Activated T-helper 2 cell treated with anti-CD3 and anti-CD28 coated beads, Interferon-gamma antibody, Interleukin-2, Interleukin-4, amounts not matched to agents 10 μg/mL and 5 μg/mL and 100 μg/mL, durations not matched to agents 14 hours and 24 hours and 36 hours (primary cell): Measurements from ENCODE around the gene MIF4GD. TPM values are rescaled to one million over a fixed set of nuclear protein-coding genes. Genes with fewer than 3 reads are reported as not detected.

Experiments
- DNase-seq: peaks from one replicate; pipeline ENCODE4 v3.0.0; 2021; ENCODE audit warnings: low spot score
- H3K27ac Mint-ChIP-seq: one replicate; pipeline ENCODE4 v1.8.0; 2021; ENCODE audit warnings: mixed read lengths
- H3K27me3 Mint-ChIP-seq: one replicate; pipeline ENCODE4 v1.8.0; 2021; ENCODE audit warnings: low read depth, mixed read lengths
- H3K36me3 Mint-ChIP-seq: one replicate; pipeline ENCODE4 v1.8.0; 2021; ENCODE audit warnings: low read depth, mixed read lengths
- H3K4me1 Mint-ChIP-seq: one replicate; pipeline ENCODE4 v1.8.0; 2021; ENCODE audit warnings: low read depth, mixed read lengths
- H3K4me3 Mint-ChIP-seq: one replicate; pipeline ENCODE4 v1.8.0; 2021; ENCODE audit warnings: low read depth, mild to moderate bottlenecking, moderate library complexity, mixed read lengths
- H3K9me3 Mint-ChIP-seq: one replicate; pipeline ENCODE4 v1.8.0; 2021; ENCODE audit warnings: mixed read lengths
- intact Hi-C: fragments of 100-400 bp; cut with micrococcal nuclease; formaldehyde crosslinking; loops from one replicate; pipeline ENCODE4 v1.15.1; 2023
- total RNA-seq: library from RNA; stranded (reverse); gene quantifications from 2 replicates; pipeline ENCODE4 v1.2.3, GENCODE V29; 2022

MIF4GD gene
- total RNA-seq, 1 donor from 2014 or later, result 51.5 TPM

DNA sequence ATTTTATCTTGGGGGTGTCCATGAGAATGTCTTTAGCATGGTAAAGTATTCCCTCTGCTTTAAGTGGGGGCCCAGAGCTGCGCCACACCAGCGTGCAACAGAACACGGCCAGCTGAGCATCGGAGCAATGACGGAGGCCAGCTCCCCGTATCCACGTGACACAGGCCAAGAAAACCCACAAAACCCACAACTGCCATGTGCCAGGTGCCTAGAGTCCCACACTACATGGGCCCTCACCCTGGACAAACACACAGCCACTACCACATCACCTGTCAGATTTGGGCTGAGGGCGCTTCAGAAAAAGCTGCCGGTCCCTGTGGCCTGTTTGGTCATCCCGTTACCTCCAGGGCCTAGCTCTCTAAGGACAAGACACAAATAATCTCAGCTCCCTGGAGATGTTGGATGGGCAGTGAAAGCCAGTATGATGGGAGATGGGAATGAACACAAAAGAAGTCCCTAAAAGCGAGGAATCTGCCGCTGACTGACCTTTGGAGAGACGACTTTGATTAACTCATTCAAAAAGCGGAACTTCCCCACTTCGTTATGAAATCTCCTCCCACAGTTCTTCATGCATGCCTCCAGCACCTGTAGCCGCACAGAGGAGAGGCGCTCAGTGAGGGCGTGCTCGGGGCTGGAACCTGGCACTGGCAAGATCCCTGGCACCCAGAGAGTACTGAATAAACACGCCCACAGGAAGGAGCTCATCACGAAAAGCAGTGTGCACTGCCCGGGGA lies 26.7 kb downstream of the MIF4GD start:
- intact Hi-C loops, result no loop called here
- no peak for DNase-seq
- peak overlapping the region; percentile 58 for H3K27ac Mint-ChIP-seq
- no peaks in the 10 kb centered on the region for H3K27me3 Mint-ChIP-seq
- H3K4me3 Mint-ChIP-seq, result no peak overlapping the region
- H3K9me3 Mint-ChIP-seq, result no peaks in the 10 kb centered on the region
- peaks cover 33% of the 10 kb centered on the region for H3K4me1 Mint-ChIP-seq
- peaks cover 69% of the 10 kb centered on the region for H3K36me3 Mint-ChIP-seq

DNA sequence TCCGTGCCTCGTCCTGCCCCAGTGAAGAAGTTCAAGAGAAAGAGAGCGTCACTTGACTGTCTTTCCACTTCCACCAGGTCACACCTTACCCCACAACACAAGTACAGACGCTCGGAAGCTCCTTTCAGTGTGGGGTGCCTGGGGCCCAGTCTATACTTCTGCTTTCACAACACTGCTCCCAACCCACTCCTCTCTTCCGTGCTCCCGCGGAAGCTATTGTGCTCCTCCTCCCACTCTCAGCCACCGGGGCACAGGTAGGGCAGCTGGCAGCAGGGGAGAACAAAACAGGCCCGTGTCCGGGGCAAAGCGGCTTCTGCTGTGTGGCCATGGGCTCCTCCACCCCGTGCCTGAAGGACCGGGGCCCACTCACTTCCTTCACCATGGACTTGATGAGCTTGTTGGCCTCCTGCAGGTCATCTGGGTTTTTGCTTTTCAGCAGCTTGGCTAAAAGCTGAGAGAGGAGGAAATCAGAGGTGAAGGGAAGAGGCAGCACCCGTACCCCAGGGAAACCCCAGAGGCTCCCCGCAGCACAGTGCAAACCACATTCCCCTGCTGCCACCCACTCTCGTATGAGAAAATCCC lies 28.5 kb downstream of the MIF4GD start:
- peaks cover 33% of the 10 kb centered on the region for H3K4me1 Mint-ChIP-seq

GRCh38 chr17:75241996-75242460 lies 29.0 kb downstream of the MIF4GD start:
- Mint-ChIP-seq H3K9me3 (no peaks in the 10 kb centered on the region), H3K4me3 (no peak overlapping the region), H3K27me3 (no peaks in the 10 kb centered on the region), H3K27ac (peak overlapping the region; percentile 84), H3K4me1 (peaks cover 32% of the 10 kb centered on the region), H3K36me3 (peaks cover 82% of the 10 kb centered on the region)
- intact Hi-C loops, result no loop called here
- DNase-seq, result no peak

More for the DNA sequence above, 28.5 kb downstream of the MIF4GD start:
- H3K27me3 Mint-ChIP-seq, result no peaks in the 10 kb centered on the region
- H3K27ac Mint-ChIP-seq, result peak overlapping the region; percentile 84
- no peaks in the 10 kb centered on the region for H3K9me3 Mint-ChIP-seq
- no peak for DNase-seq
- H3K36me3 Mint-ChIP-seq, result peaks cover 80% of the 10 kb centered on the region
- peak overlapping the region; percentile 35 for H3K4me3 Mint-ChIP-seq
- intact Hi-C loops, result no loop called here

DNA sequence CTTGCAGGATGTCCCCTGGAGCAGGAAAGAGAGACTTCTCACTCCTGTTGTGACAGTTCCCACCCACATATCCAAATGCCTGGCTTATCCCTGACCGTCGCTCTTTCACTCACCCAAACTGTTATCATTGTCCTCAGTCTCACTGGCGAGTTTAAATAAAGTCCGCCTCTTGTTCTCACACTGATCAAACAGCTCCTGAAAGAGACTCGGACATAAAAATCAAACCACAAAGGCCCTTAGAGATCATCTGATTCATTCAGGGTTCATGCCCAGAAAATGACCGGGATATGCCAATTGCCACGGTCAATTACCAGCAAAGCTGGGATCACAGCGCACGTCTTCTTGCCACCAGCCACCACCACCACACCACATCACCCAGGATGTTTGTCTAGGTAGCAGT lies 29.5 kb downstream of the MIF4GD start:
- Mint-ChIP-seq H3K27me3 (no peaks in the 10 kb centered on the region), H3K36me3 (peaks cover 83% of the 10 kb centered on the region), H3K4me3 (no peak overlapping the region), H3K27ac (no peak overlapping the region), H3K4me1 (peaks cover 28% of the 10 kb centered on the region), H3K9me3 (no peaks in the 10 kb centered on the region)
- intact Hi-C loops, result no loop called here
- no peak for DNase-seq

DNA sequence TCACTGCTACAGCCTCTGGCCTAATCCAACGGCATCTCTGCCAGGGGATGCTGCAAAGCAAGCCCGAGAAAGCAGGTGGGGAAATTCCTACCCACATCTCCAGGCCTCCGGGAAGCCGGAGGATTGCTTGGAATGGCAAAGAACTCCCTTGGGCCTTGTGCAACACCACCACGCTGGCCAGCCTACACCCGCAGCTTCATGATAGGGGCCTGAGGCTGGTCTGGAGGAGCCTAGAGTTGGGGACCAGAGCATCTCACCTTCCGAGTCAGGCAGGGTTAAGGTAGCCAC lies 29.9 kb downstream of the MIF4GD start:
- Mint-ChIP-seq H3K9me3 (no peaks in the 10 kb centered on the region), H3K4me3 (no peak overlapping the region), H3K36me3 (peaks cover 85% of the 10 kb centered on the region), H3K4me1 (peaks cover 28% of the 10 kb centered on the region), H3K27ac (no peak overlapping the region), H3K27me3 (no peaks in the 10 kb centered on the region)
- intact Hi-C loops, result no loop called here
- no peak for DNase-seq

GRCh38 chr17:75240394-75241142 lies 30.5 kb downstream of the MIF4GD start:
- intact Hi-C loops, result no loop called here
- Mint-ChIP-seq H3K27ac (peak overlapping the region; percentile 55), H3K36me3 (peaks cover 82% of the 10 kb centered on the region), H3K27me3 (no peaks in the 10 kb centered on the region), H3K9me3 (no peaks in the 10 kb centered on the region), H3K4me1 (peaks cover 28% of the 10 kb centered on the region), H3K4me3 (no peak overlapping the region)
- peak; percentile 20 for DNase-seq

GRCh38 chr17:75239778-75240393 lies 31.1 kb downstream of the MIF4GD start:
- intact Hi-C loops, result no loop called here
- H3K27me3 Mint-ChIP-seq, result no peaks in the 10 kb centered on the region
- peaks cover 24% of the 10 kb centered on the region for H3K4me1 Mint-ChIP-seq
- peak overlapping the region; percentile 31 for H3K27ac Mint-ChIP-seq
- no peak overlapping the region for H3K4me3 Mint-ChIP-seq
- no peaks in the 10 kb centered on the region for H3K9me3 Mint-ChIP-seq
- no peak for DNase-seq
- peaks cover 86% of the 10 kb centered on the region for H3K36me3 Mint-ChIP-seq

GRCh38 chr17:75239214-75239613 lies 31.8 kb downstream of the MIF4GD start:
- no peak for DNase-seq
- Mint-ChIP-seq H3K4me3 (no peak overlapping the region), H3K36me3 (peaks cover 87% of the 10 kb centered on the region), H3K4me1 (peaks cover 18% of the 10 kb centered on the region), H3K27ac (no peak overlapping the region), H3K27me3 (no peaks in the 10 kb centered on the region), H3K9me3 (no peaks in the 10 kb centered on the region)
- intact Hi-C loops, result no loop called here

DNA sequence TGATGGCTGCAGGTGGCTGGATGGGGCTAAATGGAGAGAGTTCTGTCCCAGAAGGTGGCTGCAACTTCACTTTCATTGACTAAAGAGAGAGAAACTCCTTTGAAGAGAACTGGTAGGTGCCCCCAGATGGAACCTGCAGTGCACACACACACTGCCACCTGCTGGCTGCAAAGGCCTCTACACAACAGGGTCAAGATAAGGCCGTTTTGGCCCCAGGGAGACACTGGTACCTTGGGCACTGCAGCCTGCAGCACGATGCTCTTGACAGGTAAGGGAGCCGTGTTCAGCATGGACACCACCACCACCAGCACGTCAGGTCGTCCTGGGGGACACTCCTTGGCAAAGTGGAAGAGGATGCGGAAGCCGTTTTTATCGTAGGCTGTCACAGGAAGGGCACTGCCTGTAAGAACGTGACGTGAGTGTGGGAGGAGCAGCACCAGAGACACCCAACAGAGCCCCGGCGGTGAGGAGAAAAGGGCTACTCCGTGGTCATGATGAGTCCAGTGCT lies 32.3 kb downstream of the MIF4GD start:
- peaks cover 17% of the 10 kb centered on the region for H3K4me1 Mint-ChIP-seq
- no peak overlapping the region for H3K4me3 Mint-ChIP-seq
- H3K36me3 Mint-ChIP-seq, result peaks cover 88% of the 10 kb centered on the region
- no peaks in the 10 kb centered on the region for H3K9me3 Mint-ChIP-seq
- no peaks in the 10 kb centered on the region for H3K27me3 Mint-ChIP-seq
- peak; percentile 42 for DNase-seq
- H3K27ac Mint-ChIP-seq, result peak overlapping the region; percentile 86
- intact Hi-C loops, result no loop called here

DNA sequence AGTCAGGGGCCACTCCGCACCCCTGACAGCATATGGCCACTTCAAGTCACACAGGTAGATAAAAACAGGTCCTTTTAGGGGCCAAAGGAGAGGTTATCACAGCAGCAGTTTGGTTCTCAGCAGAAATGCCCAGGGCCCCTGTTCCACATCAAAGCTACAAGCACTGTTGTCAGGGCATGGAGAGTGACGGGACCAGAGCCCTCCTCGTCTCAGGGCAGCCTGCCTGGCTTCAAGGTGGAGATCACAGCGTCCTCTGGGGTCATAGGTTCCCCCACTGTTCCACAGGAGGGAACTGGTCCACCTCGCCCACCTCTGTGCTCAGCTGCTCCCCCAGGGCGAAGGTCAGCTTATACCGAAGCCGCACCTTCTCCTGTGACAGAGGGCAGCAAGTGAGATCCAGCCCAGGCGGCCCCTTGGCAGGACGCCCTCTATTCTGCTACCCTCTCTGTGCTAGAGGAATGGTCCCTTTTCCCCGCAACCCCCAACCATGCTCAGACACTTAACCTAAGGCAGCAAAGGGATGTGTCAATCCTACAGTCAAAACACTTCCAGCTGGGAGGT lies 32.9 kb downstream of the MIF4GD start:
- H3K4me1 Mint-ChIP-seq, result peaks cover 14% of the 10 kb centered on the region
- no peaks in the 10 kb centered on the region for H3K9me3 Mint-ChIP-seq
- no peaks in the 10 kb centered on the region for H3K27me3 Mint-ChIP-seq
- peaks cover 84% of the 10 kb centered on the region for H3K36me3 Mint-ChIP-seq
- H3K4me3 Mint-ChIP-seq, result no peak overlapping the region
- intact Hi-C loops, result no loop called here
- H3K27ac Mint-ChIP-seq, result no peak overlapping the region
- no peak for DNase-seq

GRCh38 chr17:75237100-75238014 lies 33.7 kb downstream of the MIF4GD start:
- Mint-ChIP-seq H3K27ac (no peak overlapping the region), H3K36me3 (peaks cover 86% of the 10 kb centered on the region), H3K4me1 (peaks cover 9% of the 10 kb centered on the region), H3K9me3 (no peaks in the 10 kb centered on the region), H3K4me3 (no peak overlapping the region), H3K27me3 (no peaks in the 10 kb centered on the region)
- no peak for DNase-seq
- intact Hi-C loops, result no loop called here

GRCh38 chr17:75232786-75233185 lies 38.2 kb downstream of the MIF4GD start:
- Mint-ChIP-seq H3K27me3 (no peaks in the 10 kb centered on the region), H3K27ac (no peak overlapping the region), H3K4me1 (no peaks in the 10 kb centered on the region), H3K9me3 (no peaks in the 10 kb centered on the region), H3K36me3 (peaks cover 73% of the 10 kb centered on the region), H3K4me3 (no peak overlapping the region)
- no peak for DNase-seq
- intact Hi-C loops, result no loop called here
